Prostate gland (tissue), 2 donors: ENCODE results near the gene PTPRU. TPM values are rescaled to one million over a fixed set of nuclear protein-coding genes. Genes with fewer than 3 reads are reported as not detected.

ENCODE experiments used
- DNase-seq: peaks from one replicate; pipeline ENCODE4 v3.0.0-alpha.2; 2019; ENCODE audit warnings: low spot score
- H3K27ac ChIP-seq, 2 donors: fragments of 200-600 bp; sonication (generic); 2 replicates each; pipeline ENCODE4 v1.5.1; 2017 to 2019
- H3K27me3 ChIP-seq: fragments of 200-600 bp; sonication (generic); replicated peaks from 2 replicates; pipeline ENCODE4 v1.5.1; 2019; ENCODE audit not compliant: insufficient read depth
- H3K36me3 ChIP-seq, 2 donors: fragments of 200-600 bp; sonication (generic); 1 replicate in 1 of 2; 2 replicates in 1 of 2; pipeline versions ENCODE4 v1.5.1 to v1.8.1; 2017 to 2019
- H3K4me1 ChIP-seq: fragments of 200-600 bp; sonication (generic); replicated peaks from 2 replicates; pipeline ENCODE4 v1.5.1; 2019
- H3K4me3 ChIP-seq, 2 donors: fragments of 200-600 bp; sonication (generic); 2 replicates each; pipeline ENCODE4 v1.5.1; 2017 to 2019
- H3K9me3 ChIP-seq: fragments of 200-600 bp; sonication (generic); 2 replicates; pipeline ENCODE4 v1.5.1; 2017
- CTCF ChIP-seq, 4 experiments: fragments of 200-600 bp in 2 of 4; fragments of 450-650 bp in 2 of 4; sonication (generic) in 2 of 4; IDR thresholded peaks; 1 replicate in 3 of 4; 2 replicates in 1 of 4; pipeline ENCODE4 v1.5.1; 2016 to 2019; ENCODE audit warnings: antibody characterized with exemption in 4 of 4, mild to moderate bottlenecking in 2 of 4, moderate library complexity in 2 of 4
- POLR2A ChIP-seq: fragments of 450-650 bp; IDR thresholded peaks from one replicate; pipeline ENCODE4 v1.6.1; 2016; ENCODE audit warnings: antibody characterized with exemption, mild to moderate bottlenecking
- POLR2AphosphoS5 ChIP-seq: sonication (generic); formaldehyde crosslinking; IDR thresholded peaks from one replicate; pipeline ENCODE4 v1.6.1; 2017; ENCODE audit warnings: antibody characterized with exemption
- WGBS: methylation state at CpG from one replicate; pipeline ENCODE4 v1.1.5; 2018; 5-methylcytosine and 5-hydroxymethylcytosine counted together
- intact Hi-C: fragments of 100-400 bp; cut with DNase I; formaldehyde crosslinking; loops from one replicate; pipeline ENCODE4 v1.14.2; 2022
- total RNA-seq, 2 donors: library from RNA; depleted of rRNA; stranded (reverse); fragments of >200 nt; gene quantifications; one replicate each; pipeline ENCODE4 v1.1.0, GENCODE V29; 2016

The PTPRU gene
- total RNA-seq, 2 donors from 2014 or later: 49.9 to 60.5 TPM

- Histone ChIP-seq H3K36me3 (no peaks in the 10 kb centered on the region), H3K27ac (no peak overlapping the region), H3K27me3 (no peaks in the 10 kb centered on the region), H3K9me3 (no peaks in the 10 kb centered on the region), H3K4me3 (no peak overlapping the region), H3K4me1 (no peaks in the 10 kb centered on the region)
- no peak for TF ChIP-seq POLR2A
- TF ChIP-seq CTCF (IDR thresholded peaks at IDR 0.05): no peak
- no peak for TF ChIP-seq POLR2AphosphoS5
- intact Hi-C loops: no loop called here
- 91% methylated on average over 8 of the region's 8 CpGs for WGBS
- DNase-seq: no peak
Measured at GRCh38 chr1:29323636-29324035, 87.3 kb downstream of the PTPRU start.

GRCh38 chr1:29324202-29324601, 87.9 kb downstream of the PTPRU start:
- no peaks in the 10 kb centered on the region for H3K4me1 ChIP-seq
- TF ChIP-seq CTCF (IDR thresholded peaks at IDR 0.05): no peak
- TF ChIP-seq POLR2AphosphoS5: no peak
- no peak for TF ChIP-seq POLR2A
- intact Hi-C loops: no loop called here
- H3K36me3 ChIP-seq: no peaks in the 10 kb centered on the region
- no peaks in the 10 kb centered on the region for H3K9me3 ChIP-seq
- no peaks in the 10 kb centered on the region for H3K27me3 ChIP-seq
- DNase-seq: no peak
- no peak overlapping the region for H3K4me3 ChIP-seq
- WGBS: 90% methylated on average over 10 of the region's 10 CpGs
- no peak overlapping the region for H3K27ac ChIP-seq

- no peaks in the 10 kb centered on the region for H3K36me3 ChIP-seq
- no peak for DNase-seq
- TF ChIP-seq POLR2AphosphoS5 (no peak), CTCF (IDR thresholded peaks at IDR 0.05) (no peak), POLR2A (no peak)
- intact Hi-C loops: no loop called here
- WGBS: 67% methylated on average over 19 of the region's 19 CpGs
- H3K4me1 ChIP-seq: no peaks in the 10 kb centered on the region
- H3K27me3 ChIP-seq: no peaks in the 10 kb centered on the region
- H3K27ac ChIP-seq: no peak overlapping the region
- no peaks in the 10 kb centered on the region for H3K9me3 ChIP-seq
- no peak overlapping the region for H3K4me3 ChIP-seq
Measured at GRCh38 chr1:29324771-29325351, 88.5 kb downstream of the PTPRU start.

GRCh38 chr1:29325675-29326074, 89.4 kb downstream of the PTPRU start:
- Histone ChIP-seq H3K4me3 (no peak overlapping the region), H3K9me3 (no peaks in the 10 kb centered on the region), H3K27ac (no peak overlapping the region), H3K27me3 (no peaks in the 10 kb centered on the region), H3K36me3 (no peaks in the 10 kb centered on the region), H3K4me1 (no peaks in the 10 kb centered on the region)
- intact Hi-C loops: no loop called here
- no peak for DNase-seq
- TF ChIP-seq POLR2AphosphoS5 (no peak), POLR2A (no peak), CTCF (IDR thresholded peaks at IDR 0.05) (no peak)
- 83% methylated on average over 2 of the region's 4 CpGs for WGBS

- Histone ChIP-seq H3K9me3 (no peaks in the 10 kb centered on the region), H3K27ac (no peak overlapping the region), H3K4me1 (no peaks in the 10 kb centered on the region), H3K27me3 (no peaks in the 10 kb centered on the region), H3K36me3 (no peaks in the 10 kb centered on the region), H3K4me3 (no peak overlapping the region)
- no peak for DNase-seq
- TF ChIP-seq POLR2AphosphoS5 (no peak), POLR2A (no peak), CTCF (IDR thresholded peaks at IDR 0.05) (no peak)
- intact Hi-C loops: no loop called here
- 97% methylated on average over 2 of the region's 2 CpGs for WGBS
Measured at GRCh38 chr1:29326123-29326522, 89.8 kb downstream of the PTPRU start.
